PFSK-1 (cell line): ENCODE results near the gene ZNF746.

ENCODE experiments used
- FOXP2 ChIP-seq: optimal IDR thresholded peaks from 2 replicates; pipeline ENCODE3; 2011; ENCODE audit warnings: borderline replicate concordance, control low read depth, inconsistent platforms; ENCODE audit not compliant: insufficient read depth; ENCODE audit errors: extremely low read length, extremely low read depth
- POLR2AphosphoS5 ChIP-seq: IDR thresholded peaks from 2 replicates; pipeline ENCODE4 v1.6.1; 2012; ENCODE audit warnings: low read depth, mild to moderate bottlenecking, control low read depth, low read length, moderate library complexity
- SIN3A ChIP-seq: IDR thresholded peaks from 2 replicates; pipeline ENCODE4 v1.6.1; 2012; ENCODE audit warnings: mild to moderate bottlenecking, low read length, moderate library complexity, borderline replicate concordance; ENCODE audit not compliant: insufficient read depth
- TAF1 ChIP-seq: IDR thresholded peaks from 2 replicates; pipeline ENCODE4 v1.6.1; 2012; ENCODE audit warnings: low read length, control low read depth, borderline replicate concordance; ENCODE audit not compliant: insufficient read depth
- TF ChIP-seq, protein P1 (sequence below), 2 experiments: IDR thresholded peaks; 2 replicates each; pipeline versions ENCODE4 v1.6.1 to v1.8.0; 2011 to 2012; ENCODE audit warnings: low read depth in 2 of 2, low read length in 2 of 2, control low read depth in 1 of 2, inconsistent platforms in 1 of 2, mild to moderate bottlenecking in 1 of 2, moderate library complexity in 1 of 2; ENCODE audit not compliant: insufficient read depth in 1 of 2

DNA sequence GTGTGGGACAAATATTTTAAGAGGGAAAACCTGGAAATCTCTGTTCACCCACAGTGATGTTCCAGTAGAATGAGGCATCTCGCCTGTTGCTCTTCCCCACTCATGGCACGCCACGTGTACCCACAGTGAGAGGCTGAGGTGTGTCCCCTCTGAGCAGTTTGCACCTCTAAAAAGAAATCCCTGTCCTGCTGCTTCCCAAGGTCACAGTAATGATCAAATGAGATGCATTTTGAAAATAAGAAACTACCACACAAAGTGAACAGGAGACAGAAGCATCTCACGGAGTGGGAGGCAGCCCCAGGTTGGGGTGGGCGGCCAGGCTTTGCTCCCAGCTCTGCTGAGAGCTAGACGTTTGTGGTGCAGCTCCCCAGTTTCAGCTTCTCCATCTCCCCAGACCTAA lies 24.4 kb downstream of the ZNF746 start:
- TF ChIP-seq TAF1 = no peak
- TF ChIP-seq POLR2AphosphoS5 = no peak
- TF ChIP-seq, protein P1, sequence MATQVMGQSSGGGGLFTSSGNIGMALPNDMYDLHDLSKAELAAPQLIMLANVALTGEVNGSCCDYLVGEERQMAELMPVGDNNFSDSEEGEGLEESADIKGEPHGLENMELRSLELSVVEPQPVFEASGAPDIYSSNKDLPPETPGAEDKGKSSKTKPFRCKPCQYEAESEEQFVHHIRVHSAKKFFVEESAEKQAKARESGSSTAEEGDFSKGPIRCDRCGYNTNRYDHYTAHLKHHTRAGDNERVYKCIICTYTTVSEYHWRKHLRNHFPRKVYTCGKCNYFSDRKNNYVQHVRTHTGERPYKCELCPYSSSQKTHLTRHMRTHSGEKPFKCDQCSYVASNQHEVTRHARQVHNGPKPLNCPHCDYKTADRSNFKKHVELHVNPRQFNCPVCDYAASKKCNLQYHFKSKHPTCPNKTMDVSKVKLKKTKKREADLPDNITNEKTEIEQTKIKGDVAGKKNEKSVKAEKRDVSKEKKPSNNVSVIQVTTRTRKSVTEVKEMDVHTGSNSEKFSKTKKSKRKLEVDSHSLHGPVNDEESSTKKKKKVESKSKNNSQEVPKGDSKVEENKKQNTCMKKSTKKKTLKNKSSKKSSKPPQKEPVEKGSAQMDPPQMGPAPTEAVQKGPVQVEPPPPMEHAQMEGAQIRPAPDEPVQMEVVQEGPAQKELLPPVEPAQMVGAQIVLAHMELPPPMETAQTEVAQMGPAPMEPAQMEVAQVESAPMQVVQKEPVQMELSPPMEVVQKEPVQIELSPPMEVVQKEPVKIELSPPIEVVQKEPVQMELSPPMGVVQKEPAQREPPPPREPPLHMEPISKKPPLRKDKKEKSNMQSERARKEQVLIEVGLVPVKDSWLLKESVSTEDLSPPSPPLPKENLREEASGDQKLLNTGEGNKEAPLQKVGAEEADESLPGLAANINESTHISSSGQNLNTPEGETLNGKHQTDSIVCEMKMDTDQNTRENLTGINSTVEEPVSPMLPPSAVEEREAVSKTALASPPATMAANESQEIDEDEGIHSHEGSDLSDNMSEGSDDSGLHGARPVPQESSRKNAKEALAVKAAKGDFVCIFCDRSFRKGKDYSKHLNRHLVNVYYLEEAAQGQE (IDR thresholded peaks at IDR 0.05; ENCODE audit: insufficient read depth in 1 of 2, low read depth in 2 of 2, low read length in 2 of 2) = no peak
- no peak for TF ChIP-seq SIN3A
- no peak for TF ChIP-seq FOXP2
